GM19043 (cell line): ENCODE data around the gene VAMP3.
A peak's percentile ranks its signal among the peaks of the same experiment; 100 is the strongest.
"Not testable (repeated sequence)": the region's sequence is repeated elsewhere in the genome, so short reads cannot be mapped to it uniquely, and the experiment has no call there.

Experiments used
- ATAC-seq: cut with Tn5 transposase; IDR thresholded peaks from one replicate; pipeline ENCODE4 v1.9.1; 2021; ENCODE audit warnings: low read depth; ENCODE audit not compliant: unreplicated experiment

The VAMP3 gene

GRCh38 chr1:7767176-7767575 lies 3.9 kb upstream of the VAMP3 start:
- ATAC-seq, result no peak

GRCh38 chr1:7768583-7768982 lies 2.5 kb upstream of the VAMP3 start:
- no peak for ATAC-seq

GRCh38 chr1:7769673-7770412 lies 1.3 kb upstream of the VAMP3 start:
- ATAC-seq, result no peak

GRCh38 chr1:7770669-7770996 lies 463 bp upstream of the VAMP3 start:
- ATAC-seq, result no peak

- no peak for ATAC-seq
Observed at GRCh38 chr1:7771823-7772299, 765 bp downstream of the VAMP3 start.

- ATAC-seq, result no peak
Observed at GRCh38 chr1:7777591-7777990, 6.5 kb downstream of the VAMP3 start.

- ATAC-seq, result no peak
Observed at GRCh38 chr1:7778133-7778628, 7.1 kb downstream of the VAMP3 start.

GRCh38 chr1:7780976-7781375 lies 9.9 kb downstream of the VAMP3 start:
- ATAC-seq, result no peak

- ATAC-seq, result no peak
Observed at GRCh38 chr1:7781501-7781900, 10.4 kb downstream of the VAMP3 start.

GRCh38 chr1:7781923-7782495 lies 10.9 kb downstream of the VAMP3 start:
- ATAC-seq, result no peak

- ATAC-seq, result no peak
Observed at GRCh38 chr1:7783178-7783711, 12.1 kb downstream of the VAMP3 start.

GRCh38 chr1:7783826-7784491 lies 12.9 kb downstream of the VAMP3 start, which contains the start of gene PER3:
PER3 (plus strand) TSS chr1:7784291; CDS start chr1:7784878, 587 bp downstream.
- peak; percentile 89 for ATAC-seq

GRCh38 chr1:7784492-7785071 lies 13.5 kb downstream of the VAMP3 start:
- no peak for ATAC-seq

- ATAC-seq, result no peak
Observed at GRCh38 chr1:7785108-7785507, 14.0 kb downstream of the VAMP3 start.

GRCh38 chr1:7786795-7787194 lies 15.7 kb downstream of the VAMP3 start:
- ATAC-seq, result no peak

- ATAC-seq, result no peak
Observed at GRCh38 chr1:7789828-7790227, 18.7 kb downstream of the VAMP3 start.

GRCh38 chr1:7791027-7791426 lies 19.9 kb downstream of the VAMP3 start:
- not testable (repeated sequence) for ATAC-seq

GRCh38 chr1:7795406-7795805 lies 24.3 kb downstream of the VAMP3 start:
- ATAC-seq, result no peak

GRCh38 chr1:7805460-7805859 lies 34.4 kb downstream of the VAMP3 start:
- no peak for ATAC-seq

- ATAC-seq, result no peak
Observed at GRCh38 chr1:7808253-7808844, 37.3 kb downstream of the VAMP3 start.

GRCh38 chr1:7809742-7810141 lies 38.6 kb downstream of the VAMP3 start:
- ATAC-seq, result no peak
